NB4 (cell line): Measurements from ENCODE around the gene KRT28.

Experiments used
- CTCF ChIP-seq: IDR thresholded peaks from one replicate; pipeline ENCODE4 v1.5.1; 2012; ENCODE audit warnings: low read depth, low read length
- MYC ChIP-seq: IDR thresholded peaks from 2 replicates; pipeline ENCODE4 v1.6.1; 2011; ENCODE audit warnings: low read depth, low read length
- POLR2A ChIP-seq: IDR thresholded peaks from 2 replicates; pipeline ENCODE4 v1.6.1; 2011; ENCODE audit warnings: mild to moderate bottlenecking; ENCODE audit not compliant: insufficient read length; ENCODE audit errors: extremely low read depth

GRCh38 chr17:40777971-40778370 is 21.8 kb downstream of the KRT28 start:
- TF ChIP-seq CTCF = no peak
- no peak for TF ChIP-seq POLR2A
- no peak for TF ChIP-seq MYC
